Neural cell (in vitro differentiated cells): Measurements from ENCODE around the gene USP22.

Experiments used
- EP300 ChIP-seq: fragments of 450-650 bp; conservative IDR thresholded peaks from 2 replicates; pipeline ENCODE4 v1.6.1; 2014; ENCODE audit warnings: antibody characterized with exemption, mild to moderate bottlenecking, moderate library complexity; ENCODE audit not compliant: poor library complexity, severe bottlenecking
- EZH2 ChIP-seq: fragments of 200-600, 300-800 bp; shearing (Covaris generic), sonication (generic); IDR thresholded peaks from 2 replicates; pipeline ENCODE4 v1.6.1; 2014; ENCODE audit warnings: antibody characterized with exemption, low read length, borderline replicate concordance, mild to moderate bottlenecking; ENCODE audit not compliant: insufficient read depth, poor library complexity, severe bottlenecking
- MXI1 ChIP-seq: fragments of 450-650 bp; conservative IDR thresholded peaks from 2 replicates; pipeline ENCODE4 v1.6.1; 2014; ENCODE audit warnings: antibody characterized with exemption, mild to moderate bottlenecking; ENCODE audit not compliant: poor library complexity, severe bottlenecking
- POLR2AphosphoS5 ChIP-seq: IDR thresholded peaks from 2 replicates; pipeline ENCODE4 v1.6.1; 2012
- RAD21 ChIP-seq: fragments of 450-650 bp; conservative IDR thresholded peaks from 2 replicates; pipeline ENCODE4 v1.6.1; 2014; ENCODE audit warnings: antibody characterized with exemption, mild to moderate bottlenecking, moderate library complexity
- SMC3 ChIP-seq: fragments of 450-650 bp; conservative IDR thresholded peaks from 2 replicates; pipeline ENCODE4 v1.6.1; 2014; ENCODE audit warnings: antibody characterized with exemption, mild to moderate bottlenecking, moderate library complexity; ENCODE audit not compliant: poor library complexity
- TAF1 ChIP-seq: IDR thresholded peaks from 2 replicates; pipeline ENCODE4 v1.6.1; 2012; ENCODE audit warnings: low read depth
- TF ChIP-seq, protein P1 (sequence below): fragments of 450-650 bp; IDR thresholded peaks from 2 replicates; pipeline ENCODE4 v1.5.1; 2014; ENCODE audit warnings: antibody characterized with exemption, mild to moderate bottlenecking, moderate library complexity; ENCODE audit not compliant: poor library complexity, severe bottlenecking
- TF ChIP-seq, protein P2 (sequence below): IDR thresholded peaks from 2 replicates; pipeline ENCODE4 v1.6.1; 2012; ENCODE audit warnings: borderline replicate concordance

DNA sequence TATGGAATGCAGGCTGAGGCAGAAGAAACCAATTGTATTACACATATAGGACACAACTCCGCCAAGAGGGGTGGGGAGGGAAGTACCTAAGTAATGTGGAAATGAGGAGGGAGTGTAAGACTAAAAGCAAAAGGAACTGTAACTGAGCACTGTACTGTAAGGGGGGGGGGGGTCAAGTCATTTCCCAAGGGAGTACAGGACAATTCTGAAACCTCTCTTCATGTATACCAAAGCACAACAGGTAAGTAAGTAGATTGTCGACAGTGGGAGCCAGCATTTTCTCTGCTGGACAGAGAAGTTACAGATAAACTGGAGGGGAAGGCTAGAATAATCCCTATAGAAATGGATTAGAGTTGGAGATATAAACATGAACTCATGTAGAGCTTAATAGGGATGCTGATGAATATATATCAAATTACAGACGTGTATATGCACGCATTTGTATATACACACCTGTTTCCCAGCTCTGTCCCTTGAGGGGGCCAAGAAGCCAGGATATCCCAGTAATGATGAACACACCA is 6.4 kb downstream of the USP22 start:
- TF ChIP-seq, protein P1, sequence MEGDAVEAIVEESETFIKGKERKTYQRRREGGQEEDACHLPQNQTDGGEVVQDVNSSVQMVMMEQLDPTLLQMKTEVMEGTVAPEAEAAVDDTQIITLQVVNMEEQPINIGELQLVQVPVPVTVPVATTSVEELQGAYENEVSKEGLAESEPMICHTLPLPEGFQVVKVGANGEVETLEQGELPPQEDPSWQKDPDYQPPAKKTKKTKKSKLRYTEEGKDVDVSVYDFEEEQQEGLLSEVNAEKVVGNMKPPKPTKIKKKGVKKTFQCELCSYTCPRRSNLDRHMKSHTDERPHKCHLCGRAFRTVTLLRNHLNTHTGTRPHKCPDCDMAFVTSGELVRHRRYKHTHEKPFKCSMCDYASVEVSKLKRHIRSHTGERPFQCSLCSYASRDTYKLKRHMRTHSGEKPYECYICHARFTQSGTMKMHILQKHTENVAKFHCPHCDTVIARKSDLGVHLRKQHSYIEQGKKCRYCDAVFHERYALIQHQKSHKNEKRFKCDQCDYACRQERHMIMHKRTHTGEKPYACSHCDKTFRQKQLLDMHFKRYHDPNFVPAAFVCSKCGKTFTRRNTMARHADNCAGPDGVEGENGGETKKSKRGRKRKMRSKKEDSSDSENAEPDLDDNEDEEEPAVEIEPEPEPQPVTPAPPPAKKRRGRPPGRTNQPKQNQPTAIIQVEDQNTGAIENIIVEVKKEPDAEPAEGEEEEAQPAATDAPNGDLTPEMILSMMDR, result no peak
- TF ChIP-seq SMC3 (no peak), POLR2AphosphoS5 (no peak), RAD21 (no peak), EP300 (no peak), TAF1 (no peak), EZH2 (no peak), MXI1 (no peak)
- TF ChIP-seq, protein P2, sequence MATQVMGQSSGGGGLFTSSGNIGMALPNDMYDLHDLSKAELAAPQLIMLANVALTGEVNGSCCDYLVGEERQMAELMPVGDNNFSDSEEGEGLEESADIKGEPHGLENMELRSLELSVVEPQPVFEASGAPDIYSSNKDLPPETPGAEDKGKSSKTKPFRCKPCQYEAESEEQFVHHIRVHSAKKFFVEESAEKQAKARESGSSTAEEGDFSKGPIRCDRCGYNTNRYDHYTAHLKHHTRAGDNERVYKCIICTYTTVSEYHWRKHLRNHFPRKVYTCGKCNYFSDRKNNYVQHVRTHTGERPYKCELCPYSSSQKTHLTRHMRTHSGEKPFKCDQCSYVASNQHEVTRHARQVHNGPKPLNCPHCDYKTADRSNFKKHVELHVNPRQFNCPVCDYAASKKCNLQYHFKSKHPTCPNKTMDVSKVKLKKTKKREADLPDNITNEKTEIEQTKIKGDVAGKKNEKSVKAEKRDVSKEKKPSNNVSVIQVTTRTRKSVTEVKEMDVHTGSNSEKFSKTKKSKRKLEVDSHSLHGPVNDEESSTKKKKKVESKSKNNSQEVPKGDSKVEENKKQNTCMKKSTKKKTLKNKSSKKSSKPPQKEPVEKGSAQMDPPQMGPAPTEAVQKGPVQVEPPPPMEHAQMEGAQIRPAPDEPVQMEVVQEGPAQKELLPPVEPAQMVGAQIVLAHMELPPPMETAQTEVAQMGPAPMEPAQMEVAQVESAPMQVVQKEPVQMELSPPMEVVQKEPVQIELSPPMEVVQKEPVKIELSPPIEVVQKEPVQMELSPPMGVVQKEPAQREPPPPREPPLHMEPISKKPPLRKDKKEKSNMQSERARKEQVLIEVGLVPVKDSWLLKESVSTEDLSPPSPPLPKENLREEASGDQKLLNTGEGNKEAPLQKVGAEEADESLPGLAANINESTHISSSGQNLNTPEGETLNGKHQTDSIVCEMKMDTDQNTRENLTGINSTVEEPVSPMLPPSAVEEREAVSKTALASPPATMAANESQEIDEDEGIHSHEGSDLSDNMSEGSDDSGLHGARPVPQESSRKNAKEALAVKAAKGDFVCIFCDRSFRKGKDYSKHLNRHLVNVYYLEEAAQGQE, result no peak
